GM12878 (cell line): ENCODE data around the gene TEX44. TPM values are rescaled to one million over a fixed set of nuclear protein-coding genes. Genes with fewer than 3 reads are reported as not detected.

Source experiments
- ATAC-seq: fragments of 200-7000 bp; cut with Tn5 transposase; 3 replicates; pipeline ENCODE4 v1.9.1; 2020; ENCODE audit warnings: mild to moderate bottlenecking, moderate library complexity
- BruUV-seq: library from RNA; stranded (reverse); fragments of 400-500 nt; replicated peaks from 2 replicates; lab custom pipeline; 2021; lab: Mats Ljungman, UMichigan
- CTCF ChIA-PET: fragments of 300-600 bp; sonication (Branson Sonifier 250); formaldehyde crosslinking; extraction: SDS; loops from one replicate; lab custom pipeline; 2021; ENCODE audit warnings: inconsistent platforms; lab: Yijun Ruan, JAX
- POLR2A ChIA-PET: fragments of 350-600 bp; formaldehyde crosslinking; extraction: SDS; loops from one replicate; lab custom pipeline; 2021; ENCODE audit warnings: inconsistent platforms; lab: Charles Lee
- RAD21 ChIA-PET: fragments of 300-600 bp; sonication (Branson Sonifier 250); formaldehyde crosslinking; loops from one replicate; lab custom pipeline; 2023; ENCODE audit warnings: antibody characterized with exemption; ENCODE audit not compliant: unreplicated experiment; lab: Charles Lee
- SMC1A ChIA-PET: fragments of 300-600 bp; sonication (Branson Sonifier 250); formaldehyde crosslinking; loops from one replicate; lab custom pipeline; 2023; ENCODE audit not compliant: unreplicated experiment, uncharacterized antibody; lab: Charles Lee
- DNase-seq: peaks from one replicate; pipeline ENCODE4 v3.0.0-alpha.2; 2011; ENCODE audit warnings: low read depth, low spot score
- FAIRE-seq: peaks from 3 replicates; lab custom pipeline; 2011; peaks lifted over from hg19 to GRCh38; lab: Jason Lieb, UNC
- H2AFZ ChIP-seq: 2 replicates; pipeline ENCODE4 v1.6.0; 2011; ENCODE audit warnings: low read depth, low read length, control low read depth; ENCODE audit not compliant: control insufficient read depth
- H3K27ac ChIP-seq: 2 replicates; pipeline ENCODE4 v1.5.1; 2011; ENCODE audit warnings: control low read depth; ENCODE audit not compliant: control insufficient read depth, insufficient read depth
- H3K27me3 ChIP-seq, 2 experiments: replicated peaks in 1 of 2; 2 replicates each; pipeline versions ENCODE4 v1.6.0 to v1.6.1; 2011; ENCODE audit warnings: low read length in 1 of 2; ENCODE audit not compliant: control insufficient read depth in 2 of 2, insufficient read depth in 2 of 2
- H3K36me3 ChIP-seq, 2 experiments: 2 replicates each; pipeline ENCODE4 v1.5.1; 2011; ENCODE audit warnings: low read length in 1 of 2; ENCODE audit not compliant: control insufficient read depth in 2 of 2, insufficient read depth in 2 of 2
- H3K4me1 ChIP-seq: 2 replicates; pipeline ENCODE4 v1.6.1; 2011; ENCODE audit warnings: mild to moderate bottlenecking, low read length, moderate library complexity, mixed read lengths; ENCODE audit not compliant: control insufficient read depth, insufficient read depth
- H3K4me2 ChIP-seq: 2 replicates; pipeline ENCODE4 v1.6.0; 2011; ENCODE audit warnings: control low read depth; ENCODE audit not compliant: control insufficient read depth, insufficient read depth
- H3K4me3 ChIP-seq: fragments of 200-600 bp; sonication (generic); 2 replicates; pipeline ENCODE4 v1.5.1; 2016
- H3K79me2 ChIP-seq: 2 replicates; pipeline ENCODE4 v1.6.0; 2011; ENCODE audit warnings: low read length; ENCODE audit not compliant: control insufficient read depth, insufficient read depth
- H3K9ac ChIP-seq: 2 replicates; pipeline ENCODE4 v1.8.0; 2011; ENCODE audit warnings: low read length, control low read depth, mixed read lengths; ENCODE audit not compliant: control insufficient read depth, insufficient read depth
- H3K9me3 ChIP-seq: replicated peaks from 3 replicates; pipeline ENCODE4 v1.5.1; 2011; ENCODE audit warnings: mild to moderate bottlenecking, low read length; ENCODE audit not compliant: control insufficient read depth, insufficient read depth
- H4K20me1 ChIP-seq: 2 replicates; pipeline ENCODE4 v1.6.0; 2011; ENCODE audit not compliant: control insufficient read depth, insufficient read depth
- ATF7 ChIP-seq: fragments of 450-650 bp; IDR thresholded peaks from 2 replicates; pipeline ENCODE4 v1.6.1; 2016; ENCODE audit warnings: low read depth, mild to moderate bottlenecking
- BACH1 ChIP-seq: fragments of 450-650 bp; IDR thresholded peaks from 2 replicates; pipeline ENCODE4 v1.6.1; 2017; ENCODE audit warnings: mild to moderate bottlenecking, borderline replicate concordance
- BHLHE40 ChIP-seq, 2 experiments: fragments of 450-650 bp in 1 of 2; IDR thresholded peaks; 2 replicates each; pipeline ENCODE4 v1.6.1; 2011 to 2017; ENCODE audit warnings: low read depth in 2 of 2, borderline replicate concordance in 1 of 2, improper control_type of control experiment in 1 of 2, low read length in 1 of 2, mild to moderate bottlenecking in 1 of 2
- EED ChIP-seq: sonication (generic); IDR thresholded peaks from 2 replicates; pipeline ENCODE4 v1.6.1; 2016; ENCODE audit warnings: antibody characterized with exemption, low read depth
- IKZF2 ChIP-seq, 2 experiments: fragments of 450-650 bp; IDR thresholded peaks; 2 replicates each; pipeline ENCODE4 v1.6.1; 2017; ENCODE audit warnings: mild to moderate bottlenecking in 2 of 2, moderate library complexity in 2 of 2
- IRF4 ChIP-seq: IDR thresholded peaks from 2 replicates; pipeline ENCODE4 v1.6.1; 2011; ENCODE audit warnings: low read depth, low read length
- IRF5 ChIP-seq: fragments of 450-650 bp; IDR thresholded peaks from 2 replicates; pipeline ENCODE4 v1.6.1; 2017; ENCODE audit warnings: borderline replicate concordance
- KLF5 ChIP-seq: fragments of 450-650 bp; IDR thresholded peaks from 2 replicates; pipeline ENCODE4 v1.6.1; 2014; ENCODE audit warnings: mild to moderate bottlenecking; ENCODE audit not compliant: partially characterized antibody
- MEF2B ChIP-seq: fragments of 450-650 bp; IDR thresholded peaks from 2 replicates; pipeline ENCODE4 v1.6.1; 2018; ENCODE audit warnings: mild to moderate bottlenecking, moderate library complexity; ENCODE audit not compliant: partially characterized antibody, poor library complexity, severe bottlenecking
- MTA2 ChIP-seq: fragments of 450-650 bp; IDR thresholded peaks from 2 replicates; pipeline ENCODE4 v1.6.1; 2016; ENCODE audit warnings: low read depth, mild to moderate bottlenecking, moderate library complexity
- NBN ChIP-seq: fragments of 450-650 bp; IDR thresholded peaks from 2 replicates; pipeline ENCODE4 v1.6.1; 2016
- NR2F1 ChIP-seq: fragments of 450-650 bp; conservative IDR thresholded peaks from 2 replicates; pipeline ENCODE4 v1.6.1; 2017; ENCODE audit warnings: mild to moderate bottlenecking
- PRDM15 ChIP-seq: fragments of 450-650 bp; formaldehyde crosslinking; IDR thresholded peaks from 2 replicates; pipeline ENCODE4 v1.4.0; 2020; ENCODE audit warnings: mild to moderate bottlenecking, moderate library complexity
- YY1 ChIP-seq: IDR thresholded peaks from 2 replicates; pipeline ENCODE4 v1.6.1; 2011; ENCODE audit warnings: low read depth, mild to moderate bottlenecking, low read length
- ZNF207 ChIP-seq: fragments of 450-650 bp; IDR thresholded peaks from 2 replicates; pipeline ENCODE4 v1.6.1; 2014; ENCODE audit warnings: antibody characterized with exemption, mild to moderate bottlenecking, borderline replicate concordance
- ZZZ3 ChIP-seq: IDR thresholded peaks from 2 replicates; pipeline ENCODE4 v1.6.1; 2011; ENCODE audit warnings: low read depth; ENCODE audit not compliant: control insufficient read depth, insufficient read length
- whole genome bisulfite sequencing: methylation state at CpG from one replicate; pipeline ENCODE4 v1.1.6; 2016; ENCODE audit warnings: low lambda C conversion rate; ENCODE audit not compliant: insufficient replicate concordance, insufficient coverage; ENCODE audit errors: missing lambda C conversion rate; 5-methylcytosine and 5-hydroxymethylcytosine counted together
- in situ Hi-C: fragments of 300-500 bp; cut with MboI; formaldehyde crosslinking; loops from 9 replicates; pipeline ENCODE4 v1.14.3; 2018; ENCODE audit warnings: mixed read lengths
- intact Hi-C: fragments of 100-400 bp; cut with micrococcal nuclease; formaldehyde crosslinking; loops from one replicate; pipeline ENCODE4 v1.14.2; 2022; ENCODE audit not compliant: unreplicated experiment
- polyA plus RNA-seq, 11 experiments: library from polyadenylated mRNA; depleted of rRNA in 4 of 11; unstranded in 6 of 11; stranded (reverse) in 5 of 11; fragments of >200 nt; fragmentation: Nextera tagmentation in 4 of 11; fragmentation: Illumina TruSeq in 1 of 11; extraction: Ambion mirVana in 4 of 11; extraction: Trizol in 1 of 11; gene quantifications; 1 replicate in 1 of 11; 2 replicates in 10 of 11; pipeline versions ENCODE4 v1.2.1 to v1.2.3, GENCODE V29; 2011 to 2016; ENCODE audit warnings: inconsistent platforms in 2 of 11, missing spikeins in 2 of 11, low read depth in 1 of 11
- total RNA-seq, 4 experiments: library from RNA; depleted of rRNA in 3 of 4; stranded (reverse); fragments of >200 nt in 3 of 4; fragmentation: Illumina TruSeq in 1 of 4; extraction: Trizol in 1 of 4; gene quantifications; 2 replicates each; pipeline versions ENCODE4 v1.2.1 to v1.2.3, GENCODE V29; 2013 to 2021
- TF ChIP-seq, protein P1 (sequence below): fragments of 450-650 bp; IDR thresholded peaks from 2 replicates; pipeline ENCODE4 v1.6.1; 2017; ENCODE audit warnings: low read depth, mild to moderate bottlenecking, moderate library complexity

TEX44 gene
- total and polyA plus RNA-seq, 10 of the 15 experiments (the other 5 are each of a cell fraction or from before 2014, with no cell fraction given): not detected

DNA sequence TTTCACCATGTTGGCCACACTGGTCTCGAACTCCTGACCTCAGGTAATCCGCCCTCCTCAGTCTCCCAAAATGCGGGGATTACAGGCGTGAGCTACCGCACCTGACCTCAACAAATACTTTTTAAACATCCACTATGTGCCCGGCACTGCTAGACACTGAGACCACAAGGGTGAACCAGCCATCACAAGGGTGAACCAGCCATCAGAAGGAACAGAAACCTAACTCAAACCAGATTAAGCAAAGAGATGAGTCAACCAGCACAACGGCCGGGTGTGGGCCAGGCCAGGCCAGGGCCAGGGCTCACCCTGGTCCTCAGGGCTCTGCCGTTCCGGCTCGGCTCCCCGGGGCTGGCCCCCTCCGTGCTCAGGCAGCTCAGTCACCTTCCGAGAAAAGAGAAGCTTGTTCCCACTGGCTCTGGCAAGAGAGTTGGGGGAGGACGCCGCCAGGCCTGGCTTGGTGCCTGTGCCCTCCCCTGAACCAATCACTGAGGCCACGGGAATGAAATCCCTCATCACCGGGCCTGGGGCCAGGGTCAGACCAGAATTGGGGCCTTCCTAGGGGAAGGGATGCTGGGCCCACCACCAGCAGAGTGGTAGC lies 4.4 kb downstream of the TEX44 start:
- H3K9ac ChIP-seq: 0 out of 2 replicates have a peak overlapping the region, but pooled peaks have one; percentile 11
- RAD21 ChIA-PET: interaction anchor here (0.8 to 7.0 kb wide), 8 partner anchors 14 to 370 kb away, joined by 3 to 118 read pairs (median 4); partner anchors contain the start of gene NMUR1
- TF ChIP-seq NR2F1 (peak; percentile 94), IRF4 (peak; percentile 84), YY1 (0 out of 2 replicates have a peak, but pooled peaks have one; percentile 27), MTA2 (peak; percentile 78), NBN (peak; percentile 88), MEF2B (peak; percentile 41), IKZF2 (IDR thresholded peaks at IDR 0.05) (peak; percentile 76 to 82; a peak in 3 of 4 replicates), ATF7 (peak; percentile 22; the same call in 1 of the 2 replicates), IRF5 (peak; percentile 93), EED (peak; percentile 72), KLF5 (peak; percentile 26), BACH1 (peak; percentile 54; the same call in 1 of the 2 replicates), BHLHE40 (IDR thresholded peaks at IDR 0.05; ENCODE audit: borderline replicate concordance in 1 of 2, low read depth in 2 of 2, low read length in 1 of 2) (peak; percentile 60 to 79; a peak in 3 of 4 replicates), ZZZ3 (no peak), PRDM15 (CRISPR knock-in tag) (no peak), ZNF207 (no peak)
- TF ChIP-seq, protein P1, sequence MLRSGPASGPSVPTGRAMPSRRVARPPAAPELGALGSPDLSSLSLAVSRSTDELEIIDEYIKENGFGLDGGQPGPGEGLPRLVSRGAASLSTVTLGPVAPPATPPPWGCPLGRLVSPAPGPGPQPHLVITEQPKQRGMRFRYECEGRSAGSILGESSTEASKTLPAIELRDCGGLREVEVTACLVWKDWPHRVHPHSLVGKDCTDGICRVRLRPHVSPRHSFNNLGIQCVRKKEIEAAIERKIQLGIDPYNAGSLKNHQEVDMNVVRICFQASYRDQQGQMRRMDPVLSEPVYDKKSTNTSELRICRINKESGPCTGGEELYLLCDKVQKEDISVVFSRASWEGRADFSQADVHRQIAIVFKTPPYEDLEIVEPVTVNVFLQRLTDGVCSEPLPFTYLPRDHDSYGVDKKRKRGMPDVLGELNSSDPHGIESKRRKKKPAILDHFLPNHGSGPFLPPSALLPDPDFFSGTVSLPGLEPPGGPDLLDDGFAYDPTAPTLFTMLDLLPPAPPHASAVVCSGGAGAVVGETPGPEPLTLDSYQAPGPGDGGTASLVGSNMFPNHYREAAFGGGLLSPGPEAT: 0 out of 2 replicates have a peak, but pooled peaks have one; percentile 47

More for the DNA sequence above, 4.4 kb downstream of the TEX44 start:
- under 1% methylated on average over 15 of the region's 18 CpGs for WGBS
- H2AFZ ChIP-seq: peak overlapping the region; percentile 45
- FAIRE-seq (peak; percentile 89), DNase-seq (peak; percentile 83), ATAC-seq (peak; percentile 97)
- H3K4me1 ChIP-seq: peaks cover 24% of the 10 kb centered on the region
- BruUV-seq: no TSS peak
- H3K9me3 ChIP-seq: no peaks in the 10 kb centered on the region
- H3K79me2 ChIP-seq: no peaks in the 10 kb centered on the region
- in situ Hi-C loops: no loop called here
- H3K27ac ChIP-seq: peak overlapping the region; percentile 51
- H4K20me1 ChIP-seq: no peaks in the 10 kb centered on the region
- H3K27me3 ChIP-seq: no peaks in the 10 kb centered on the region
- CTCF ChIA-PET: interaction anchor here (0.6 to 7.5 kb wide), 11 partner anchors 8 to 377 kb away, joined by 3 to 218 read pairs (median 4); no protein-coding TSS in a partner anchor
- POLR2A ChIA-PET: interaction anchor here (0.6 to 1.8 kb wide), 4 partner anchors 16 to 93 kb away, joined by 3 to 5 read pairs (median 4); no protein-coding TSS in a partner anchor
- SMC1A ChIA-PET: interaction anchor here (0.6 to 7.7 kb wide), 5 partner anchors 16 to 240 kb away, joined by 3 to 112 read pairs (median 4); no protein-coding TSS in a partner anchor
- no peaks in the 10 kb centered on the region for H3K36me3 ChIP-seq
- intact Hi-C loops: loop anchor here (1.0 kb wide), 1 partner anchor 34 kb away; no protein-coding TSS in a partner anchor
- no peak overlapping the region for H3K4me3 ChIP-seq
- peak overlapping the region; percentile 51 for H3K4me2 ChIP-seq
